Coronary artery (tissue), 2 donors: ENCODE results near the gene SPEG.

Experiments
- DNase-seq: peaks from one replicate; pipeline ENCODE4 v3.0.0-alpha.2; 2017; ENCODE audit warnings: low spot score
- H3K27ac ChIP-seq, 2 donors: fragments of 200-600 bp; sonication (generic); one replicate each; pipeline ENCODE4 v1.5.1; 2016 to 2019
- H3K4me3 ChIP-seq: fragments of 200-600 bp; sonication (generic); 2 replicates; pipeline ENCODE4 v1.5.1; 2016; ENCODE audit warnings: mild to moderate bottlenecking, moderate library complexity
- CTCF ChIP-seq: fragments of 200-600 bp; sonication (generic); IDR thresholded peaks from one replicate; pipeline ENCODE4 v1.5.1; 2019; ENCODE audit warnings: antibody characterized with exemption

SPEG gene

GRCh38 chr2:219475697-219476651 lies 41.3 kb downstream of the SPEG start:
- DNase-seq: no peak
- H3K27ac ChIP-seq: peak overlapping the region; percentile 52 to 60

GRCh38 chr2:219476652-219477151 lies 42.1 kb downstream of the SPEG start:
- DNase-seq: no peak
- TF ChIP-seq CTCF: no peak
- Histone ChIP-seq H3K27ac (peak overlapping the region; percentile 52 to 60), H3K4me3 (no peak overlapping the region)

More at GRCh38 chr2:219475697-219476651, 41.3 kb downstream of the SPEG start:
- TF ChIP-seq CTCF: peak; percentile 55
- no peak overlapping the region for H3K4me3 ChIP-seq

GRCh38 chr2:219477179-219477578 lies 42.5 kb downstream of the SPEG start:
- no peak for TF ChIP-seq CTCF
- no peak overlapping the region for H3K4me3 ChIP-seq
- no peak for DNase-seq
- peak overlapping the region; percentile 52 to 60 for H3K27ac ChIP-seq

- H3K27ac ChIP-seq: peak overlapping the region; percentile 42 to 60
- no peak for DNase-seq
- no peak overlapping the region for H3K4me3 ChIP-seq
- TF ChIP-seq CTCF: no peak
Measured at GRCh38 chr2:219477815-219478214, 43.2 kb downstream of the SPEG start.

GRCh38 chr2:219478916-219479315 lies 44.3 kb downstream of the SPEG start:
- TF ChIP-seq CTCF: no peak
- Histone ChIP-seq H3K27ac (peak overlapping the region in 1 of 2 donors; percentile 60), H3K4me3 (no peak overlapping the region)
- no peak for DNase-seq

GRCh38 chr2:219480004-219480403 lies 45.4 kb downstream of the SPEG start:
- TF ChIP-seq CTCF: no peak
- Histone ChIP-seq H3K4me3 (no peak overlapping the region), H3K27ac (peak overlapping the region in 1 of 2 donors; percentile 60)
- no peak for DNase-seq
